Measurements from ENCODE around the gene DMRTA1. TPM values are rescaled to one million over a fixed set of nuclear protein-coding genes. Genes with fewer than 3 reads are reported as not detected.

DMRTA1 gene
- total RNA-seq, 6 experiments from 2014 or later = 2.7 to 9.3 (median 7.7) TPM

DNA sequence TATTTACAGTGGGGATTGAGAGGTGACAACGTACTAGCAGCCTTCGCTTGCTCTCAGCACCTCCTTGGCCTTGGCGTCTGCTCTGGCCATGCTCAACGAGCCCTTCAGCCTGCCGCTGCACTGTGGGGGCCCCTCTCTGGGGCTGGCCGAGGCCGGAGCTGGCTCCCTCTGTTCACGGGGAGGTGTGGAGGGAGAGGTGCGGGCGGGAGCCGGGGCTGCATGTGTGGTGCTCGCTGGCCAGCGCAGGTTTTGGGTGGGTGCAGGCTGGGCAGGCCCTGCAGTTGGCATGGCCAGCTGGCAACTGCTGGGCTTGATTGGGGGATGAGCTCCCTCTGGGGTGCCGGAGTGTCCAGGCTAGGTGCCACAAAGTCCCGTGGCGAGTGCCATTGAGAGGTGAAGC is 5.8 kb upstream of the DMRTA1 start:
- ATAC-seq (no peak), DNase-seq (peak in 2 of 3 donors; percentile 18 to 50)
- Histone ChIP-seq H3K4me3 (no peak overlapping the region), H3K9me3 (no peaks in the 10 kb centered on the region), H3K36me3 (no peaks in the 10 kb centered on the region), H3K27ac (no peak overlapping the region), H3K4me1 (peaks cover 0 to 14% (median 0%) of the 10 kb centered on the region in 4 donors), H3K27me3 (no peaks in the 10 kb centered on the region)
- TF ChIP-seq, protein P1, sequence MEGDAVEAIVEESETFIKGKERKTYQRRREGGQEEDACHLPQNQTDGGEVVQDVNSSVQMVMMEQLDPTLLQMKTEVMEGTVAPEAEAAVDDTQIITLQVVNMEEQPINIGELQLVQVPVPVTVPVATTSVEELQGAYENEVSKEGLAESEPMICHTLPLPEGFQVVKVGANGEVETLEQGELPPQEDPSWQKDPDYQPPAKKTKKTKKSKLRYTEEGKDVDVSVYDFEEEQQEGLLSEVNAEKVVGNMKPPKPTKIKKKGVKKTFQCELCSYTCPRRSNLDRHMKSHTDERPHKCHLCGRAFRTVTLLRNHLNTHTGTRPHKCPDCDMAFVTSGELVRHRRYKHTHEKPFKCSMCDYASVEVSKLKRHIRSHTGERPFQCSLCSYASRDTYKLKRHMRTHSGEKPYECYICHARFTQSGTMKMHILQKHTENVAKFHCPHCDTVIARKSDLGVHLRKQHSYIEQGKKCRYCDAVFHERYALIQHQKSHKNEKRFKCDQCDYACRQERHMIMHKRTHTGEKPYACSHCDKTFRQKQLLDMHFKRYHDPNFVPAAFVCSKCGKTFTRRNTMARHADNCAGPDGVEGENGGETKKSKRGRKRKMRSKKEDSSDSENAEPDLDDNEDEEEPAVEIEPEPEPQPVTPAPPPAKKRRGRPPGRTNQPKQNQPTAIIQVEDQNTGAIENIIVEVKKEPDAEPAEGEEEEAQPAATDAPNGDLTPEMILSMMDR (IDR thresholded peaks at IDR 0.05) = no peak
- no peak for TF ChIP-seq POLR2A (IDR thresholded peaks at IDR 0.05)
- intact Hi-C loops (cut with DNase I) = no loop called here
- WGBS (ENCODE audit: insufficient coverage, low coverage, low lambda C conversion rate, missing lambda C conversion rate) = 100% methylated on average over 2 of the region's 16 CpGs

DNA sequence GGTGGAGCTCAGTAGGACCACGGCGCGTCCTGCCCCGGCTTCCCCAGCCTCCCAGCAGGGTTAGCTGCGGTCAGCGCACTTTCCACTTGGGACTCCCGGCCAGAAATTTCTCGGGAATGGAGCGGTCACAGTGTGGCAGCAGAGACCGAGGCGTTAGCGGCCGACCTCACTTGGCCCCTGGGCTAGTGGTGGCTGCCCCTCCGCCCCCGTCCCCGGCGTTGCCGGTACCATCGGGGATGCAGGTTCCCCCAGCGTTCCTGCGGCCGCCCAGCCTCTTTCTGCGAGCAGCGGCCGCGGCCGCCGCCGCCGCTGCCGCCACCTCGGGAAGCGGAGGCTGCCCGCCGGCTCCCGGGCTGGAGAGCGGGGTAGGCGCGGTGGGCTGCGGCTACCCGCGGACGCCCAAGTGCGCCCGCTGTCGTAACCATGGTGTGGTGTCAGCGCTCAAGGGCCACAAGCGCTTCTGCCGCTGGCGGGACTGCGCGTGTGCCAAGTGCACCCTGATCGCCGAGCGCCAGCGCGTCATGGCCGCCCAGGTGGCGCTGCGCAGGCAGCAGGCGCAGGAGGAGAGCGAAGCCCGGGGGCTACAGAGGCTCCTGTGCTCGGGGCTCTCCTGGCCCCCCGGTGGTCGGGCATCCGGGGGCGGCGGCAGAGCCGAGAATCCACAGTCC is 460 bp downstream of the DMRTA1 start:
- ATAC-seq (peak; percentile 77 to 84 (median 82)), DNase-seq (peak; percentile 83 to 89 (median 85))
- Histone ChIP-seq H3K27ac (peak overlapping the region; percentile 72 to 98 (median 94)), H3K27me3 (no peaks in the 10 kb centered on the region), H3K4me1 (peaks cover 0 to 18% (median 5%) of the 10 kb centered on the region in 4 donors), H3K9me3 (no peaks in the 10 kb centered on the region), H3K36me3 (no peaks in the 10 kb centered on the region), H3K4me3 (peak overlapping the region; percentile 60 to 81 (median 71))
- intact Hi-C loops (cut with DNase I) = no loop called here
- peak; percentile 82 for TF ChIP-seq POLR2A (IDR thresholded peaks at IDR 0.05)
- TF ChIP-seq, protein P1 (IDR thresholded peaks at IDR 0.05) = peak in 3 of 4 donors; percentile 24 to 35 (median 29)
- WGBS (ENCODE audit: insufficient coverage, low coverage, low lambda C conversion rate, missing lambda C conversion rate) = 0% methylated on average over 1 of the region's 70 CpGs

DNA sequence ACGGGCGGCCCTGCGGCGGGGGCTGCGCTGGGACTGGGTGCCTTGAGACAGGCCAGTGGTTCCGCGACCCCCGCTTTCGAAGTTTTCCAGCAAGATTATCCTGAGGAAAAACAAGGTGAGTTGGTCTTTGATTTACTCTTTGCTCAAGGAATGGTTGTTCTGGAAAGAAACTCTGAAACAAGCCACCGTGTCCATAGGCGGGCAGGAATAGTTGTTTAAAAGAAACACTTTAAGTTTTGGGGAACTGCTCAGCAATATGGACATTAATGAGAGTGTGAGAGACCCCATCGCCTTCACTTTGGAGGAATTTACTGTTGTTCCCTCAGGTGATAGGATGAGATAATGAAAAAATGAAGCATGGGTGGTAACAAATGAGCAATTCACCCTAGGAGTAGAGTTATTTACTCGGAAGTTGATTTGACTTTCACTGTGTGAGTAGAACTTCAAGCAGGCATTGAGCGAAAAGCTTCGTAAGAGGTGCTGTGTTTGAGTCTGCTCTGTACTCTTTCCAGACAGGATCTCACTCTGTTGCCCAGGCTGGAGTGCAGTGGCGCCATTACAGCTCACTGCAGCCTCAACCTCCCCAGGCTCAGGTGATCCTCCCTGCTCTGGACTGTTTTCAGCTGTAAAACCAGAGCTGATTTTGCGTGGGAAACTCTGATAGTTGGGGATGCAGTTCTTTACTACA is 1.1 kb downstream of the DMRTA1 start:
- WGBS (ENCODE audit: insufficient coverage, low coverage, low lambda C conversion rate, missing lambda C conversion rate) = 23% methylated on average over 8 of the region's 17 CpGs
- Histone ChIP-seq H3K4me3 (peak overlapping the region; percentile 60 to 81 (median 71)), H3K27me3 (no peaks in the 10 kb centered on the region), H3K27ac (peak overlapping the region; percentile 72 to 98 (median 94)), H3K4me1 (peaks cover 0 to 23% (median 9%) of the 10 kb centered on the region in 4 donors), H3K9me3 (no peaks in the 10 kb centered on the region), H3K36me3 (peaks cover 0 to 2% (median 0%) of the 10 kb centered on the region in 4 donors)
- ATAC-seq = peak; percentile 43 to 57 (median 49)
- intact Hi-C loops (cut with DNase I) = no loop called here
- peak in 2 of 3 donors; percentile 58 to 61 for DNase-seq
- TF ChIP-seq, protein P1 (IDR thresholded peaks at IDR 0.05) = no peak
- TF ChIP-seq POLR2A (IDR thresholded peaks at IDR 0.05) = peak; percentile 27

DNA sequence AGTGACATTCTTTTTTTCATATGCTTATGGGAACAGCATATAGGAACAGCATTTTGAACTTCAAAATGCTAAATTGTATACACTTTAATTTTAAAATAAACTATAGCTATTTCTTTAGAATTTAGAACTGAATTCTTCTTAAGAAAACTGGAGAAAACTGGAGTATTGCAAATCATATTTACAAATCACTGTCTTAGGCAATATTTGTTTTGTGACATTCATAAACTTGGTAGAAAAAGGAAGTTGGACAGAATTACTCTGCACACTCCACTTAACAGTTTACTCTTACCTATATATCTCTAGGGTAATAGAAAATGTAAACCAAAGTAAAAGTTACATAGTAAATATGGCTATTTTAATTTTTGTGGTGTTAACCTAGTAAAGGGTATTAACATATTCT is 3.1 kb downstream of the DMRTA1 start:
- no peaks in the 10 kb centered on the region for H3K27me3 ChIP-seq
- no peak for DNase-seq
- TF ChIP-seq POLR2A (IDR thresholded peaks at IDR 0.05) = peak; percentile 50
- TF ChIP-seq, protein P1 (IDR thresholded peaks at IDR 0.05) = no peak
- peak overlapping the region; percentile 60 to 81 (median 71) for H3K4me3 ChIP-seq
- H3K9me3 ChIP-seq = no peaks in the 10 kb centered on the region
- H3K4me1 ChIP-seq = peaks cover 0 to 38% (median 10%) of the 10 kb centered on the region in 4 donors
- peaks cover 0 to 4% (median 0%) of the 10 kb centered on the region in 4 donors for H3K36me3 ChIP-seq
- intact Hi-C loops (cut with DNase I) = loop anchor here (5.0 to 10.0 kb wide), 2 partner anchors 142 to 145 kb away; no protein-coding TSS in a partner anchor
- ATAC-seq = peak in 1 of 4 donors; percentile 6
- peak overlapping the region in 2 of 3 donors; percentile 94 to 98 for H3K27ac ChIP-seq
